H9 (cell line): ENCODE results near the gene C11orf65. TPM values are rescaled to one million over a fixed set of nuclear protein-coding genes. Genes with fewer than 3 reads are reported as not detected.

Experiments used
- DNase-seq: peaks from one replicate; pipeline ENCODE4 v3.0.0-alpha.2; 2017
- H2AFZ ChIP-seq: one replicate; pipeline ENCODE4 v1.6.1; 2013; ENCODE audit warnings: mild to moderate bottlenecking, low read length, control low read depth, moderate library complexity
- H2AK5ac ChIP-seq: 2 replicates; pipeline ENCODE4 v1.6.1; 2013; ENCODE audit warnings: low read length, control low read depth, mixed read lengths; ENCODE audit not compliant: insufficient read length
- H2BK120ac ChIP-seq: one replicate; pipeline ENCODE4 v1.6.1; 2013; ENCODE audit warnings: low read depth, mild to moderate bottlenecking, low read length, control low read depth, inconsistent platforms; ENCODE audit not compliant: poor library complexity, severe bottlenecking
- H2BK12ac ChIP-seq: 2 replicates; pipeline ENCODE4 v1.6.1; 2013; ENCODE audit warnings: low read length, control low read depth, mixed read lengths, low read depth; ENCODE audit not compliant: insufficient read length
- H2BK15ac ChIP-seq: 2 replicates; pipeline ENCODE4 v1.6.1; 2013; ENCODE audit warnings: low read depth, low read length, control low read depth
- H2BK20ac ChIP-seq: one replicate; pipeline ENCODE4 v1.6.1; 2013; ENCODE audit warnings: low read depth, mild to moderate bottlenecking, low read length, control low read depth, inconsistent platforms; ENCODE audit not compliant: poor library complexity, severe bottlenecking
- H2BK5ac ChIP-seq: 2 replicates; pipeline ENCODE4 v1.6.1; 2013; ENCODE audit warnings: low read length, control low read depth, mixed read lengths; ENCODE audit not compliant: insufficient read length
- H3K14ac ChIP-seq: 2 replicates; pipeline ENCODE4 v1.6.1; 2013; ENCODE audit warnings: low read length, control low read depth; ENCODE audit not compliant: insufficient read depth
- H3K18ac ChIP-seq: 2 replicates; pipeline ENCODE4 v1.6.1; 2013; ENCODE audit warnings: low read depth, mild to moderate bottlenecking, mixed read lengths, low read length, control low read depth; ENCODE audit not compliant: insufficient read length
- H3K23ac ChIP-seq: 2 replicates; pipeline ENCODE4 v1.6.1; 2013; ENCODE audit warnings: low read length, control low read depth, mixed read lengths, low read depth; ENCODE audit not compliant: insufficient read length
- H3K23me2 ChIP-seq: 2 replicates; pipeline ENCODE4 v1.6.1; 2013; ENCODE audit warnings: low read depth, mild to moderate bottlenecking, mixed read lengths, low read length, control low read depth; ENCODE audit not compliant: insufficient read length, poor library complexity, severe bottlenecking
- H3K27ac ChIP-seq: 2 replicates; pipeline ENCODE4 v1.5.1; 2013; ENCODE audit warnings: low read length, control low read depth, mixed read lengths, low read depth; ENCODE audit not compliant: insufficient read length
- H3K27me3 ChIP-seq: 2 replicates; pipeline ENCODE4 v1.6.1; 2013; ENCODE audit warnings: low read length, control low read depth, inconsistent platforms; ENCODE audit not compliant: insufficient read depth
- H3K4ac ChIP-seq: 2 replicates; pipeline ENCODE4 v1.6.1; 2013; ENCODE audit warnings: low read depth, mild to moderate bottlenecking, control low read depth, inconsistent platforms, low read length, moderate library complexity
- H3K4me1 ChIP-seq: 2 replicates; pipeline ENCODE4 v1.6.1; 2013; ENCODE audit warnings: low read length, control low read depth, inconsistent platforms; ENCODE audit not compliant: insufficient read depth
- H3K4me2 ChIP-seq: 2 replicates; pipeline ENCODE4 v1.6.1; 2013; ENCODE audit warnings: low read length, control low read depth, mixed read lengths; ENCODE audit not compliant: insufficient read length, insufficient read depth
- H3K56ac ChIP-seq: 2 replicates; pipeline ENCODE4 v1.6.1; 2013; ENCODE audit warnings: low read depth, mild to moderate bottlenecking, mixed read lengths, low read length, control low read depth; ENCODE audit not compliant: insufficient read length
- H3K79me1 ChIP-seq: 2 replicates; pipeline ENCODE4 v1.6.1; 2013; ENCODE audit warnings: low read depth, mild to moderate bottlenecking, moderate library complexity, low read length, control low read depth, inconsistent platforms; ENCODE audit not compliant: insufficient read depth, poor library complexity, severe bottlenecking
- H3K79me2 ChIP-seq: 2 replicates; pipeline ENCODE4 v1.6.1; 2013; ENCODE audit warnings: low read length, control low read depth, inconsistent platforms; ENCODE audit not compliant: insufficient read depth
- H3K9ac ChIP-seq: 2 replicates; pipeline ENCODE4 v1.6.1; 2013; ENCODE audit warnings: low read length, control low read depth, mixed read lengths; ENCODE audit not compliant: insufficient read length; ENCODE audit errors: extremely low read depth
- H3K9me3 ChIP-seq: one replicate; pipeline ENCODE4 v1.6.1; 2013; ENCODE audit warnings: low read depth, low read length, inconsistent platforms; ENCODE audit not compliant: control insufficient read depth
- H3T11ph ChIP-seq: one replicate; pipeline ENCODE4 v1.6.1; 2013; ENCODE audit warnings: mild to moderate bottlenecking, low read length, control low read depth, inconsistent platforms
- H4K20me1 ChIP-seq: one replicate; pipeline ENCODE4 v1.6.1; 2013; ENCODE audit not compliant: control insufficient read depth, insufficient read length, insufficient read depth
- H4K5ac ChIP-seq: 2 replicates; pipeline ENCODE4 v1.6.1; 2013; ENCODE audit warnings: low read depth, mild to moderate bottlenecking, mixed read lengths, low read length, control low read depth; ENCODE audit not compliant: insufficient read length
- H4K8ac ChIP-seq: replicated peaks from 2 replicates; pipeline ENCODE4 v1.6.1; 2013; ENCODE audit warnings: low read length, control low read depth, mixed read lengths, low read depth; ENCODE audit not compliant: insufficient read length
- H4K91ac ChIP-seq: 2 replicates; pipeline ENCODE4 v1.6.1; 2013; ENCODE audit warnings: low read depth, mild to moderate bottlenecking, moderate library complexity, mixed read lengths, low read length, control low read depth; ENCODE audit not compliant: insufficient read length
- H3K27ac Mint-ChIP-seq, 3 experiments: 2 replicates in 2 of 3; 3 replicates in 1 of 3; pipeline ENCODE4 v1.8.0; 2020 to 2021; ENCODE audit warnings: mixed read lengths in 3 of 3, mild to moderate bottlenecking in 1 of 3, moderate library complexity in 1 of 3
- H3K27me3 Mint-ChIP-seq: 2 replicates; pipeline ENCODE4 v1.8.0; 2021; ENCODE audit warnings: low read depth, mild to moderate bottlenecking, moderate library complexity, mixed read lengths
- H3K36me3 Mint-ChIP-seq, 3 experiments: 2 replicates in 2 of 3; 3 replicates in 1 of 3; pipeline ENCODE4 v1.8.0; 2020 to 2021; ENCODE audit warnings: low read depth in 3 of 3, mixed read lengths in 3 of 3; ENCODE audit not compliant: insufficient read depth in 1 of 3
- H3K4me1 Mint-ChIP-seq, 2 experiments: 2 replicates each; pipeline ENCODE4 v1.8.0; 2020; ENCODE audit warnings: mixed read lengths in 2 of 2
- H3K4me3 Mint-ChIP-seq, 2 experiments: 2 replicates in 1 of 2; 3 replicates in 1 of 2; pipeline ENCODE4 v1.8.0; 2020 to 2021; ENCODE audit warnings: mild to moderate bottlenecking in 2 of 2, mixed read lengths in 2 of 2, moderate library complexity in 1 of 2
- H3K9me3 Mint-ChIP-seq, 2 experiments: 2 replicates in 1 of 2; 3 replicates in 1 of 2; pipeline ENCODE4 v1.8.0; 2020; ENCODE audit warnings: mild to moderate bottlenecking in 2 of 2, mixed read lengths in 2 of 2, moderate library complexity in 1 of 2
- WGBS: extraction: QIAGEN DNeasy Blood & Tissue Kit; methylation state at CpG from one replicate; pipeline ENCODE4 v1.1.7; 2013; ENCODE audit warnings: missing lambda C conversion rate, low lambda C conversion rate, mixed read lengths; ENCODE audit not compliant: insufficient read length; ENCODE audit errors: extremely low coverage; 5-methylcytosine and 5-hydroxymethylcytosine counted together
- total RNA-seq: library from RNA; stranded (reverse); gene quantifications from 2 replicates; pipeline ENCODE4 v1.2.1, GENCODE V29; 2021
- TF ChIP-seq, protein P1 (sequence below): fragments of 200-600 bp; sonication (generic); conservative IDR thresholded peaks from 3 replicates; pipeline ENCODE4 v1.8.0; 2021; ENCODE audit warnings: antibody characterized with exemption, mild to moderate bottlenecking

Gene C11orf65
- total RNA-seq, 1 experiment from 2014 or later, result 0.55 TPM

DNA sequence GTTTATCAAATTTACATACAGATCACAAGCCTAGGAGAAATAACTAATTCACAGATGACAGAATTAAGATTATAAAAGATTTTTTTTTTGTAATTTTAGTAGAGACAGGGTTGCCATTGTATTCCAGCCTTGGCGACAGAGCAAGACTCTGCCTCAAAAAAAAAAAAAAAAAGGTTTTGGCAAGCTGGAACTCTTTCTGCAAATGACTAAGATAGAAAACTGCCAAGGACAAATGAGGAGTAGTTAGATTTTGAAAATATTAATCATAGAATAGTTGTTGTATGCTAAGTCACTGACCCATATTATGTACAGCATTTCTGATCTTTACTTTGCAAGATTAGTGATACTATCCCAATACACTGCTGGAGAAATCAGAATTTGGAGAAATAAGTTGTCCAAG, 99.2 kb downstream of the C11orf65 start:
- peaks cover 8 to 39% (median 31%) of the 10 kb centered on the region in 3 experiments for H3K36me3 Mint-ChIP-seq

More for the DNA sequence above, 99.2 kb downstream of the C11orf65 start:
- TF ChIP-seq, protein P1, sequence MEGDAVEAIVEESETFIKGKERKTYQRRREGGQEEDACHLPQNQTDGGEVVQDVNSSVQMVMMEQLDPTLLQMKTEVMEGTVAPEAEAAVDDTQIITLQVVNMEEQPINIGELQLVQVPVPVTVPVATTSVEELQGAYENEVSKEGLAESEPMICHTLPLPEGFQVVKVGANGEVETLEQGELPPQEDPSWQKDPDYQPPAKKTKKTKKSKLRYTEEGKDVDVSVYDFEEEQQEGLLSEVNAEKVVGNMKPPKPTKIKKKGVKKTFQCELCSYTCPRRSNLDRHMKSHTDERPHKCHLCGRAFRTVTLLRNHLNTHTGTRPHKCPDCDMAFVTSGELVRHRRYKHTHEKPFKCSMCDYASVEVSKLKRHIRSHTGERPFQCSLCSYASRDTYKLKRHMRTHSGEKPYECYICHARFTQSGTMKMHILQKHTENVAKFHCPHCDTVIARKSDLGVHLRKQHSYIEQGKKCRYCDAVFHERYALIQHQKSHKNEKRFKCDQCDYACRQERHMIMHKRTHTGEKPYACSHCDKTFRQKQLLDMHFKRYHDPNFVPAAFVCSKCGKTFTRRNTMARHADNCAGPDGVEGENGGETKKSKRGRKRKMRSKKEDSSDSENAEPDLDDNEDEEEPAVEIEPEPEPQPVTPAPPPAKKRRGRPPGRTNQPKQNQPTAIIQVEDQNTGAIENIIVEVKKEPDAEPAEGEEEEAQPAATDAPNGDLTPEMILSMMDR, result no peak
- Mint-ChIP-seq H3K27me3 (no peaks in the 10 kb centered on the region), H3K4me1 (no peaks in the 10 kb centered on the region), H3K27ac (no peak overlapping the region), H3K9me3 (peaks cover 4 to 7% of the 10 kb centered on the region in 2 experiments), H3K4me3 (no peak overlapping the region)
- no peak overlapping the region for H3K4ac ChIP-seq
- no peaks in the 10 kb centered on the region for H3K79me1 ChIP-seq
- H3K27ac ChIP-seq, result no peak overlapping the region
- no peak overlapping the region for H2BK5ac ChIP-seq
- H3T11ph ChIP-seq, result no peak overlapping the region
- H4K20me1 ChIP-seq, result no peaks in the 10 kb centered on the region
- no peaks in the 10 kb centered on the region for H3K79me2 ChIP-seq
- no peak overlapping the region for H4K91ac ChIP-seq
- no peak overlapping the region for H3K14ac ChIP-seq
- no peak overlapping the region for H2BK20ac ChIP-seq
- H4K5ac ChIP-seq, result no peak overlapping the region
- no peak overlapping the region for H3K56ac ChIP-seq
- no peak overlapping the region for H2AK5ac ChIP-seq
- H2BK15ac ChIP-seq, result no peak overlapping the region
- H3K23me2 ChIP-seq, result no peaks in the 10 kb centered on the region
- no peaks in the 10 kb centered on the region for H3K4me1 ChIP-seq
- no peak overlapping the region for H2BK12ac ChIP-seq
- no CpG with 5 or more reads among the region's 1 CpG for WGBS
- no peak overlapping the region for H2AFZ ChIP-seq
- H3K9me3 ChIP-seq, result no peaks in the 10 kb centered on the region
- no peak overlapping the region for H3K18ac ChIP-seq
- no peak overlapping the region for H4K8ac ChIP-seq
- H3K27me3 ChIP-seq, result no peaks in the 10 kb centered on the region
- H3K23ac ChIP-seq, result no peak overlapping the region
- DNase-seq, result no peak
- no peak overlapping the region for H2BK120ac ChIP-seq
- no peak overlapping the region for H3K4me2 ChIP-seq
- H3K9ac ChIP-seq, result no peak overlapping the region
